Neural progenitor cell (in vitro differentiated cells): Measurements from ENCODE around the gene LMTK2.

ENCODE experiments used
- CTCF ChIP-seq: fragments of 200-600 bp; sonication (generic); IDR thresholded peaks from 2 replicates; pipeline ENCODE4 v1.5.1; 2017; ENCODE audit warnings: antibody characterized with exemption, mild to moderate bottlenecking
- EZH2phosphoT487 ChIP-seq: fragments of 200-600 bp; sonication (generic); IDR thresholded peaks from 2 replicates; pipeline ENCODE4 v1.6.1; 2017; ENCODE audit warnings: antibody characterized with exemption

DNA sequence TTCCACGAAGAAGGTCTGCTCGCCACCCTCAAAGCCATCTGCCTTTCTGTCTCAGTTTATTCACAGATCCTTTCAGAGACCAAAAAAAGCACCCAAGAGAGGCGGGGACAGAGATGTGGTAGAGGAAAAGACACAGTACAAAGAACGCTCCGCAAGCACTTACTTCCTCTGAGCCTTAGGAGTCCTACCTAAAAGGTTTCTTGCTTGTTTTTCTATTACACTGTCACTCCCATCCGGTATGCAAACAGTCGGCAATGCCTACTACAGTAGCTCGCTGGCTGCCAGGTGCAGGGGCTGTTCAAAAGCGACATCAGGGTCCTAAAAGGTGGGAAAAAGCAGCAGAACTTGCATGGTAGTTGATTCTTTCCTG is 144.6 kb downstream of the LMTK2 start:
- no peak for TF ChIP-seq CTCF
- TF ChIP-seq EZH2phosphoT487, result no peak
